Neural cell (in vitro differentiated cells): ENCODE data around the gene CHST8. TPM values are rescaled to one million over a fixed set of nuclear protein-coding genes. Genes with fewer than 3 reads are reported as not detected.

Source experiments
- H2AFZ ChIP-seq: fragments of 200-600, 300-800 bp; sonication (generic), shearing (Covaris generic); 2 replicates; pipeline ENCODE4 v1.6.0; 2014; ENCODE audit warnings: low read depth, mild to moderate bottlenecking, antibody characterized with exemption, low read length, moderate library complexity
- H3F3A ChIP-seq: fragments of 200-600 bp; shearing (Covaris generic); 2 replicates; pipeline ENCODE4 v1.6.1; 2016; ENCODE audit warnings: mild to moderate bottlenecking, moderate library complexity, mixed read lengths, antibody characterized with exemption, low read length; ENCODE audit not compliant: insufficient read depth, poor library complexity, severe bottlenecking
- H3K27ac ChIP-seq: fragments of 200-600, 300-800 bp; sonication (generic), shearing (Covaris generic); 2 replicates; pipeline ENCODE4 v1.5.1; 2014; ENCODE audit warnings: mild to moderate bottlenecking, low read length, moderate library complexity
- H3K27me3 ChIP-seq: fragments of 300-800, 200-600 bp; sonication (generic), shearing (Covaris generic); 2 replicates; pipeline ENCODE4 v1.6.0; 2014; ENCODE audit warnings: mild to moderate bottlenecking, low read depth, low read length, moderate library complexity; ENCODE audit not compliant: insufficient read depth
- H3K36me3 ChIP-seq: fragments of 300-800, 200-600 bp; sonication (generic), shearing (Covaris generic); 2 replicates; pipeline ENCODE4 v1.5.1; 2014; ENCODE audit warnings: mild to moderate bottlenecking, antibody characterized with exemption, low read length, moderate library complexity; ENCODE audit not compliant: insufficient read depth
- H3K4me2 ChIP-seq: fragments of 300-800, 200-600 bp; sonication (generic), shearing (Covaris generic); 2 replicates; pipeline ENCODE4 v1.6.0; 2014; ENCODE audit warnings: mild to moderate bottlenecking, low read length
- H3K4me3 ChIP-seq: fragments of 300-800, 200-600 bp; sonication (generic), shearing (Covaris generic); 2 replicates; pipeline ENCODE4 v1.5.1; 2014; ENCODE audit warnings: mild to moderate bottlenecking, low read length, moderate library complexity
- H3K79me2 ChIP-seq: fragments of 200-600 bp; shearing (Covaris generic); replicated peaks from 2 replicates; pipeline ENCODE4 v1.6.0; 2014; ENCODE audit warnings: mild to moderate bottlenecking, low read length, moderate library complexity; ENCODE audit not compliant: insufficient read depth
- H3K9ac ChIP-seq: fragments of 300-800, 200-600 bp; sonication (generic), shearing (Covaris generic); 2 replicates; pipeline ENCODE4 v1.6.1; 2016; ENCODE audit warnings: mild to moderate bottlenecking, low read length, mixed read lengths
- H3K9me2 ChIP-seq: fragments of 200-600 bp; shearing (Covaris generic); 2 replicates; pipeline ENCODE4 v1.6.1; 2016; ENCODE audit warnings: mild to moderate bottlenecking, low read length, mixed read lengths; ENCODE audit not compliant: insufficient read depth
- H3K9me3 ChIP-seq: fragments of 200-600, 300-800 bp; sonication (generic), shearing (Covaris generic); 2 replicates; pipeline ENCODE4 v1.6.1; 2016; ENCODE audit warnings: mild to moderate bottlenecking, mixed run types, low read length, moderate library complexity, mixed read lengths
- H4K20me1 ChIP-seq: fragments of 200-600 bp; shearing (Covaris generic); 2 replicates; pipeline ENCODE4 v1.6.1; 2016; ENCODE audit warnings: mild to moderate bottlenecking, mixed run types; ENCODE audit not compliant: insufficient read depth
- CTCF ChIP-seq: fragments of 450-650 bp; IDR thresholded peaks from 2 replicates; pipeline ENCODE4 v1.5.1; 2014; ENCODE audit warnings: antibody characterized with exemption, mild to moderate bottlenecking, moderate library complexity; ENCODE audit not compliant: poor library complexity, severe bottlenecking
- EP300 ChIP-seq: fragments of 450-650 bp; conservative IDR thresholded peaks from 2 replicates; pipeline ENCODE4 v1.6.1; 2014; ENCODE audit warnings: antibody characterized with exemption, mild to moderate bottlenecking, moderate library complexity; ENCODE audit not compliant: poor library complexity, severe bottlenecking
- EZH2 ChIP-seq: fragments of 200-600, 300-800 bp; shearing (Covaris generic), sonication (generic); IDR thresholded peaks from 2 replicates; pipeline ENCODE4 v1.6.1; 2014; ENCODE audit warnings: antibody characterized with exemption, low read length, borderline replicate concordance, mild to moderate bottlenecking; ENCODE audit not compliant: insufficient read depth, poor library complexity, severe bottlenecking
- MXI1 ChIP-seq: fragments of 450-650 bp; conservative IDR thresholded peaks from 2 replicates; pipeline ENCODE4 v1.6.1; 2014; ENCODE audit warnings: antibody characterized with exemption, mild to moderate bottlenecking; ENCODE audit not compliant: poor library complexity, severe bottlenecking
- POLR2AphosphoS5 ChIP-seq: IDR thresholded peaks from 2 replicates; pipeline ENCODE4 v1.6.1; 2012
- RAD21 ChIP-seq: fragments of 450-650 bp; conservative IDR thresholded peaks from 2 replicates; pipeline ENCODE4 v1.6.1; 2014; ENCODE audit warnings: antibody characterized with exemption, mild to moderate bottlenecking, moderate library complexity
- REST ChIP-seq: IDR thresholded peaks from 2 replicates; pipeline ENCODE4 v1.6.1; 2012; ENCODE audit warnings: borderline replicate concordance
- SMC3 ChIP-seq: fragments of 450-650 bp; conservative IDR thresholded peaks from 2 replicates; pipeline ENCODE4 v1.6.1; 2014; ENCODE audit warnings: antibody characterized with exemption, mild to moderate bottlenecking, moderate library complexity; ENCODE audit not compliant: poor library complexity
- TAF1 ChIP-seq: IDR thresholded peaks from 2 replicates; pipeline ENCODE4 v1.6.1; 2012; ENCODE audit warnings: low read depth
- polyA plus RNA-seq: library from polyadenylated mRNA; depleted of rRNA; stranded (reverse); fragments of >200 nt; gene quantifications from 2 replicates; pipeline ENCODE4 v1.2.3, GENCODE V29; 2014

Gene CHST8
- polyA plus RNA-seq, 1 donor from 2014 or later = 7.1 TPM

- no peak overlapping the region for H3K27ac ChIP-seq
- no peaks in the 10 kb centered on the region for H3F3A ChIP-seq
- H3K79me2 ChIP-seq = no peaks in the 10 kb centered on the region
- H3K4me3 ChIP-seq = no peak overlapping the region
- TF ChIP-seq CTCF = no peak
- TF ChIP-seq RAD21 = no peak
- no peak for TF ChIP-seq SMC3
- TF ChIP-seq EZH2 = no peak
- TF ChIP-seq EP300 = no peak
- TF ChIP-seq MXI1 = no peak
- no peak for TF ChIP-seq REST
- TF ChIP-seq TAF1 = no peak
- H3K9me3 ChIP-seq = no peaks in the 10 kb centered on the region
- H3K9ac ChIP-seq = no peak overlapping the region
- no peak overlapping the region for H3K4me2 ChIP-seq
- no peaks in the 10 kb centered on the region for H3K9me2 ChIP-seq
- H4K20me1 ChIP-seq = no peaks in the 10 kb centered on the region
- H3K36me3 ChIP-seq = no peaks in the 10 kb centered on the region
- H2AFZ ChIP-seq = no peak overlapping the region
- peaks cover 29% of the 10 kb centered on the region for H3K27me3 ChIP-seq
Measured at GRCh38 chr19:33688171-33688992, 66.6 kb downstream of the CHST8 start.

- Histone ChIP-seq H3F3A (no peaks in the 10 kb centered on the region), H2AFZ (no peak overlapping the region), H4K20me1 (no peaks in the 10 kb centered on the region), H3K4me2 (no peak overlapping the region), H3K9me2 (no peaks in the 10 kb centered on the region), H3K36me3 (no peaks in the 10 kb centered on the region), H3K27me3 (peaks cover 21% of the 10 kb centered on the region), H3K9me3 (no peaks in the 10 kb centered on the region), H3K9ac (no peak overlapping the region), H3K4me3 (no peak overlapping the region), H3K27ac (no peak overlapping the region), H3K79me2 (no peaks in the 10 kb centered on the region)
- TF ChIP-seq SMC3 = no peak
- no peak for TF ChIP-seq EZH2
- no peak for TF ChIP-seq CTCF
- no peak for TF ChIP-seq REST
- no peak for TF ChIP-seq MXI1
- no peak for TF ChIP-seq POLR2AphosphoS5
- TF ChIP-seq TAF1 = no peak
- TF ChIP-seq EP300 = no peak
- TF ChIP-seq RAD21 = no peak
Measured at GRCh38 chr19:33689138-33689746, 67.5 kb downstream of the CHST8 start.
